Activated CD8-positive, alpha-beta memory T cell treated with anti-CD3 and anti-CD28 coated beads for 1 hour (primary cell): ENCODE data around the gene RGS2.
A peak's percentile ranks its signal among the peaks of the same experiment; 100 is the strongest.

ENCODE experiments used
- DNase-seq, 2 donors: peaks; one replicate each; pipeline ENCODE4 v3.0.0-alpha.2; 2020; ENCODE audit warnings: low read depth in 1 of 2; ENCODE audit errors: extremely low read depth in 1 of 2

Gene RGS2

DNA sequence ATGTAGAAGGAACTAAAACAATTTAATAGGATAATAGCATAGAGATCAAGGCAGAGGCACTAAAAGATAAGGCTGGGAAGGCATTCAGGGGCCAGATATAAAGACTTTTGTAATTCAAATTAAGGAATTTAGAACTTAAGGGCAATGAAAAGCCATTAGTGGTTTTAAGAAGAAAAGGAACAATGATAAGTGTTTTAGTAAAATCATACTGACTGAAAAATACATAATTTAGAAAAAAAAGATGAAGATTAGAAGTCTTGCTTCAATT is 14.1 kb upstream of the RGS2 start:
- DNase-seq, result no peak

DNA sequence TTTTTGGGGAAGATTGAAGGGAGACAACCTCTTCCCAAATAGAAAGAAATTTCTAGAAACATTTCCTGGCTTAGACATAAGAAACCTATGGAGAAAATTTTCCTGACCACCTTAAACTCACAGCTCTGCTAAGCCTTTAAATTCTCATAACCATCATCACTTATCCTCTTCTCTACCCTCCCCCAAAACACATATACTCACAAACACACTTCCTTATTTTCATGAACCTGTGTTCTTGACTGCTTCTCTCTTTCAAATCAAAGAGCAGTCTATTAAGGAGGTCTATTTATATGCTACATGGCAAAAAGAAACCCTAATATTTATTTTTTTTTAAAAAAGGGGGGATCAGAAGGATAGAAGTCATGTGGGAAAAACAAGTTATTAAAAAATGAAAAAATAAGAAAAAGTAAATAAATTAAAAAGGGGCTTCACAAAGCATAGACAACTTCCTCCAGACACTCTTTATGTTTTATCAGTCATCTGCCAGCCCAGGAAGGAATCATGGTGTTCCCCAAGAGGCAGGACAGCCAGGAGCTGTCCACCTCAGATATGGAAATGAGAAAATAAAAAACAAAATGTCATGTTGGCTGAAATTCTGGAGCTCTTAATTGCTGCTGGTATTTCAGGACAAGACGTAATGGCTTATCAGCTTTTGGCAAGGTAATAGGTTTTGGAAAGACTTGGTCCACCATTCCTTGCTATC is 12.8 kb upstream of the RGS2 start:
- no peak for DNase-seq

DNA sequence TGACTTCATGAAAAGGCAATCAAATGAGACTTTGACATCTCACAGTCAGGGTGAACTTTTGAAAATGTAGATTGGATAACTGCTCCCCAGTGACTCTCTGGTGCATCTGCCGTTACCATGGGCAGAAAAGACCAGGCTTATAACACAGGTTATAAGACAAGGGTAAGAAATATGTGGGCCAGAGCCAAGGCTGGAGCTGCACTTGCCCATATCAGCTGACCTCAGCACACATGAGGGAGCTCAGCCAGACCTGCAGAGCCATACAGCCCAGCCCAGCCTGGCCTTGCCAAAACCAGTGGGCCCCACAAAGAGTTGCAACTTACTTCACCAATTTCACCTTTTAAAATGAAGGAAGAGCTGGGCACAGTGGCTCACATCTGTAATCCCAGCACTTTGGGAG is 11.7 kb upstream of the RGS2 start:
- no peak for DNase-seq

DNA sequence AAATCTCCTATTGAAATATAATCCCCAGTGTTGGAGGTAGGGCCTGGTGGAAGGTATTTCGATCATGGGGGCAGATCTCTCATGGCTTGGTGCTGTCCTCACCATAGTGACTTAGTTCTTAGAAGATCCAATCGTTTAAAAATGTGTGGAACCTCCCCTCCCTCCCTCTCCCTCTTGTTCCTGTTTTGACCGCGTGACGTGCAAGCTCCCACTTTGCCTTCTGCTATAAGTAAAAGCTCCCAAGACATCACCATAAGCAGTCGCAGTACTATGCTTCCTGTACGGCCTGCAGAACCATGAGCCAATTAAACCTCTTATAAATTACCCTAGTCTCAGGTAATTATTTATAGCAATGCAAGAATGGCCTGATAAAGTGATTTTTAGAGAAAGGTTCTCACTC is 10.9 kb upstream of the RGS2 start:
- no peak for DNase-seq

DNA sequence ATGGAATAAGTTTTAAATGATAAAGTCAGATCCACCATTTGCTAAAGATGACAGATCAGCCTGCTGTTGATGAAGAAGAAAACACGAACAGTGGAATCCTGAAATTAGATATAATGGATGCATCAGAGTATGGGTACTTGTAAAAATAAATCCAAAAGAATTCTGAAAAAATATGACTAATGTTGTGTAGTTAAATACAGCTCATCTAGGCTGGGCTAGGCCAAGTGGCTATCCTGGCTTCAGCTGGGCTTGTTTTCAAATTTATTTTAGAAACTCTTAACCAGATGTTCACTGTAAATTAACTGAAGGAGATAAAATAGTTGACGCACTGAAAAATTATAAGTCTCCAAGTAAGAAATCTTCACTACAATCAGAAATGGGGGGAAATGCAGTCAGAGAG is 7.4 kb upstream of the RGS2 start:
- no peak for DNase-seq

DNA sequence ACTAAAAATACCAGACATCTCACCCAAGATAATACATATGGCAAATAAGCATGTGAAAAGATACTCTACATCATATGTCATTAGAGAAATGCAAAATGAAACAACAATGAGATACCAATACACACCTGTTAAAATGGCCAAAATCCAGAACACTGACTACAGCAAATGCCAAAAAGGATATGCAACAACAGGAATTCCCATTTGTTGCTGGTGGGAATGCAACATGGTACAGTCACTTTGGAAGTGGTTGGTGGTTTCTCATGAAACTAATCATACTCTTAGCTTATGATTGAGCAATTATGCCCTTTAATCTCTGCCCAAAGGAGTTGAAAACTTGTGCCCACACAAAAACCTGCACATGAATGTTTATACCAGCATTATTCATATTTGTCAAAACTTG is 6.4 kb upstream of the RGS2 start:
- no peak for DNase-seq

DNA sequence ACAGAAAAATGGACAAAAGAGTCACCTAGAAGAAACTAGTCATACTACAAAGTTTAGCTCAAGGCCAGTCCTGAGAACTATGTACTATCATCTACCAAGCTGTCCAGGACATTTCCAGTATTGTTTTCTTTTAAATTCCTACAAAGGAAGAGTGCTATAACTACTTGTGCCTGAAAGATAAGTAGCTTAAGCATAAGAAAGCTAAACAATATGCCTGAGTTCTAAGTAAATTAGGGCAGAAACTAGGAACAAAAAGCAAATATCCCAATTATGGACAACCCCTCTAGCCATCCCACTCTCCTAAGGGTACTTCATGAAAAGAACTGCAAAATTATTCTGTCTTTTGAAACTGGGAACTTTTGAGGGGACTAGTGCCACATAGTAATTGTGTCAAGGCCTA is 5.3 kb upstream of the RGS2 start:
- DNase-seq, result no peak

DNA sequence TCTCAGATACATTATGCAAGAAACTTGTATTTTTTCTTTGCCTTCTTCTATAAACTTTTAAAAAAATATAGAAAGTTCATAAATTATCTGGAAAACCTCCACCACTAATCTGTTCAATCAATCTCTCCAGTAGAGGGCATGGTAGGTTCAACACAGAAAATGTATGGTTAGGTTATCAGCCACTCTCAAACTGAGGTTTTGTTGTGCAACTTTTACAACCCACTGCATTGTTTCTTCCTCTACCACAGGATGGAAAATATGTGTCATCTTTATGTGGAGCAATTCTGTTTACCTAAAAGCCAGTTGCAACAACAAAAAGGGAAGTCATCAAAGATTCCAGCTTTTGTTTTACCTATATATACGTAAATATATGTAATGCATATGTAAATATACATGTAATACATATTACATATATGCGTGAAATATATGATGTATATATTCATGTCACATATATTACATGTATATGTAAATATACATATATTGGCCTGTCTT is 3.0 kb upstream of the RGS2 start:
- no peak for DNase-seq

DNA sequence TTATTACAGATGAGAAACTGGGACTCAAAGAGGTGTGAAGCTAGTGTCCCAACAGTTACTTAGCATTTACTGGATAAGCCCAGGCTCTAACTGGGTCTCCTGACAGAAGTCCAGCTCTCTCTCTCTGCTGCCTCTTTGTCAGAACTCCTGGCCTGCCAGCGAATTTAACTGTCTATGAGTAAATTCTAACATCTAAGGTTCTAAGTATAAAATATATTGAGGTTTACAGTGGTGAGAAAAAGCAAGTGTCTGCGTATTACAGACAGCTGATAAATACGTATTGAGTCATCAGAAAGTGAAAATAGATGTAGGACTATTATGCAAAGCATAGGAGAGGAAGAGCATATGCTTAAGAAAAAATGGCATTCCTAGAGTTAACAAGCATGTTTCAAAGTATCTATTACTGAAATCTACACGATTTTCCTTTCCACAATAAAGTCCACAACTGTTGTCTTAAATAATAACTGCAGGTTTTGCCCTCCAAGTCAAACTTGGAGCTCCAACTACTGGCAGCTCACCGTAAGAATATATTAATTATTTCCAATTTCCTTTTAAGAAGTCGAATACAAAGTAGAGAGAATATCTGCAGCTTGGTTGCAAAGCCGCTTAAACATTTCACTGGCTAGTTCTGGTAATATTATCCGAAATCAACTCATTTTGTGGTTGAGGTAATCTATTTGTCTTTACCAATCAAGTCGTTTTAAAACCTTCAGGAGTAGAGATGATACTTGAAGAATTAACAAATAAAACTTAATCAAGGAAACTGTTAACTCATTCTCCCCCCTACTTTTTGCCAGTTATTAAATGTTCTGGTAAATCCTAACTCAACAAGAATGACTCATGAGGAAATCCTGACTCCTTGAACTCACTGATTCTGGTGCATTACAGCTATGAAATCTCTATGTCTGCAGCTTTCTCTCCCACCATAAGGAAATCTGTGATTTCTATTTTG is 1.4 kb upstream of the RGS2 start:
- no peak for DNase-seq

DNA sequence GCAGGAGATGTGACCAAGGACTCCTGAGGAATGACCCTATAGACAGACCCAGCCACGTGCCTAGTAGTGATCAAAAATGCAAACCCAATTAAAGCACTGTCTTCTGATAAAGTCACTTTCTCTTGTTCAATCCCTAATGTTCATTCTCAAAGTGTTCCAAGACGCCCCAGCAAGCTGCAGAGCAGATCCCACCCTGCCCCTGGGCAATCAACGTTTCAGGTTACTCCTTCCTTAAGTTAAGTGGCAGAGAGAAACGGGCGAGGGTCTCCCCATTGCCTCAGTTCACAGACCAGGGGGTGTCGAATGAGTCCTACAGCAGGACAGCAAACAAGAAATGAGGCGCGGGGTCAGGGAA is 699 bp upstream of the RGS2 start:
- DNase-seq, result no peak

DNA sequence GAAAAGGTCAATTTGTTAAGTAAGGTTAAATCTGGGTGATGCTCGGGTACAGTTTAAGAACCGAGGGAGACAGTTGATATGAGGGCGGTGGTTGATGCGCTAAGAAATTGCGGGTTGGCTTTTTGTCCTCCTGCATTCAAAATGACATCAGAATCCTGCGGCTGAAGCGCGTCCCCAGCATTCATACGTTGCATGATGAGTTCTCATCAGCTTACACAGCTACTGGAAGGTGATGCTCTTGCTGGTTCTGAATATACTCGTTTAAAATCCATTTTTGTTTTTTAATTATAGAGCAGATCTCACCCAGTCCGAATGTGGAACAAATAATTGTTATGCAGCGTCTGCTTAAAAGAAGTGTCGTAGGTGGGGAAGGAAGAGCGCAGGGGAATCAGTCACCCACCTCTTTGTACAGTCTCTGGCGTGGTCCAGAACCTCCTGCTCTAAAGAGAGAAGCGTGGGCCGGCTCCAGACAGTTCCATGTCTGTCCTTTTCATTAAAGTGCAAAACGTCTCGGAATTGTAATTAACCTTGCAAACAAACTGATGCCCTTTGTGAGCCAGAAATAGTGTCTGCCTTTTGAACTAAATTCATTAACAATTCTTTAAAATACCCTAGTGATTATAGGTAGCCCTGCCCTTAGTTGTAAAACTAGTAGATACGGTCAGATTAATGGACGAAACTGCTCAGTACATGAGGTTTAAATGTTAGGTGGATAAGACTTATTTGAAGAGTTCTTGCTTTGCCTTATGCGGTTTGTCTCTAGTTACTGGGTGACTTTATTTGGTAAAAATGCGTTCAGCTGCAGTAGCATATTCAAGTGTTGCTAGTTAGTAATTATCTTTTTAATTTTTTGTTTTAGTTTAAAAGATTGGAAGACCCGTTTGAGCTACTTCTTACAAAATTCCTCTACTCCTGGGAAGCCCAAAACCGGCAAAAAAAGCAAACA is 741 bp downstream of the RGS2 start:
- DNase-seq, result peak; percentile 19 to 21

DNA sequence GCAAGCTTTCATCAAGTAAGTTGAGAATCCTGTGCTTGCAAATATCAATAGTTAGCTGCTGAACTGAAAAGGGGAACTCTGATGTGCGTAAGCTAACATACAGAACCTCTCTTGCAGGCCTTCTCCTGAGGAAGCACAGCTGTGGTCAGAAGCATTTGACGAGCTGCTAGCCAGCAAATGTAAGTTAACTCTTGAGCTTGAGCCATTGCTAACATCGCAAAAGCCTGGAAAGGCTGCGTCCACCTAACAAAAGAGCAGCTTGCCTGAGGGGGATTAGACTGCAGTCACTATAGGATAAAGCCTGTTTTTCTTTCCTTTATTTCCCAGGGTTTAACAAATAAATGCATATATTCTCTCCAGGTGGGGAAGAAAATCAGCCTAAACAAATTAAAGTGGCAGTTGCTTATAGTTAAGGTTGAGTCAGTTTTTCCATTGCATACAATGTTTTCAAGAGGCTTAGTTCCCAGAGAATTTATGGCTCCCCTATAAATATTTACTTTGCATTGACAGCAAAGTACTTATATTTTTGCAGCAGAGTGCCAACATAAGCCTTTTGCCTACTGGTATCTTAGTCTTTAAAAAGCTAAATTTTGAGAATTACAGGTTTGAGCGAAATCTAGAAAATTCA is 1.5 kb downstream of the RGS2 start:
- no peak for DNase-seq

DNA sequence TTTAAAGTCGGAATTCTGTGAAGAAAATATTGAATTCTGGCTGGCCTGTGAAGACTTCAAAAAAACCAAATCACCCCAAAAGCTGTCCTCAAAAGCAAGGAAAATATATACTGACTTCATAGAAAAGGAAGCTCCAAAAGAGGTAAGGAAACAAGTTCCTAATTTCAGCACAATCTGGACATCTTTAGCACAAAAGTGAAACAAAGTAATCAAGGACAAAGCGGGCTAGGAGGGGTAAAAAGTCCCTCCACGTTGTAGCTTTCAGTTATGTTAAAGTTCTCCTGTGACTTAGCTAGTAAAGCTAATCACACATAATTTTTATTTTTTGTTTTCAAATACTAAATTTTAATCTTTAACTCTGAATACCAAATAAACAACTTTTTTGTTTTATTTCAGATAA is 2.2 kb downstream of the RGS2 start:
- DNase-seq, result no peak

DNA sequence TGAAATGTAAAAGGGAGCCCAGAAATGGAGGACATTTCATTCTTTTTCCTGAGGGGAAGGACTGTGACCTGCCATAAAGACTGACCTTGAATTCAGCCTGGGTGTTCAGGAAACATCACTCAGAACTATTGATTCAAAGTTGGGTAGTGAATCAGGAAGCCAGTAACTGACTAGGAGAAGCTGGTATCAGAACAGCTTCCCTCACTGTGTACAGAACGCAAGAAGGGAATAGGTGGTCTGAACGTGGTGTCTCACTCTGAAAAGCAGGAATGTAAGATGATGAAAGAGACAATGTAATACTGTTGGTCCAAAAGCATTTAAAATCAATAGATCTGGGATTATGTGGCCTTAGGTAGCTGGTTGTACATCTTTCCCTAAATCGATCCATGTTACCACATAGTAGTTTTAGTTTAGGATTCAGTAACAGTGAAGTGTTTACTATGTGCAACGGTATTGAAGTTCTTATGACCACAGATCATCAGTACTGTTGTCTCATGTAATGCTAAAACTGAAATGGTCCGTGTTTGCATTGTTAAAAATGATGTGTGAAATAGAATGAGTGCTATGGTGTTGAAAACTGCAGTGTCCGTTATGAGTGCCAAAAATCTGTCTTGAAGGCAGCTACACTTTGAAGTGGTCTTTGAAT is 2.9 kb downstream of the RGS2 start:
- no peak for DNase-seq

DNA sequence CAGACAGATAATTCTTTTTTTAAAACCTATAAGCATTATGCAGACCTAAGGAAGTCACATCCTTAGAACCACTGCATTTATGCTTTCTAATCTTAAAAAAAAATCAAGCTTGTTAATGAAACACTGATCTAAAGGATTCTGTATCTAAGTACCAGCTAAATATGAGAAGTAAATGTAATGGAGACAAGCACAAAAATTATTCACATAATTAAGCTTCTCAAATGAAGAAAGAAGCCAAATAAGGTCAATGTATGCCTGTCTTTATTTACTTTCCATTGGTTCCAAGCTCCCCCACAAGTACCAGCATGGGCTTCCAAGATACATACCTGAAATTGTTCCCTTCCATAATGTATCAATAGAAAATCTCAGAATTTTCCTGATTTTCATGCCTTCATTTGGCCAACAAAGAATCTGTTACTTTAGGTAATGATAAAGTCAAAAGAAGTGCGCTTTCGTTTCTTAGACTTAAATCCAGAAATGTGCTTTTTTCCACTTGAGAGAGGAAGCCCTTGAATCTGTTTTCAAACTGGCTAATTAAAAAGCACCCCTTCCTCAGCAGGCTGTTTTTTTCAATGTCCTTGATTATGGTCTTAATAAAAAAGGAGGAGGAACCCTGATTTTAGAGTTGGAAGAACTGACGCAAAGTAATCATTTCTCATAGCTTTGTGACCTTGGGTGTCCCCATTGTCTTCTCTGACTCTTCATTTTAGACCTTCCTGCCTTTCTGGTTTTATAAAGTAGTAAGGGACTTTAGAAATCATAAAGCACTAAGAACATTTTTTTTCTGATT is 3.8 kb downstream of the RGS2 start:
- no peak for DNase-seq

DNA sequence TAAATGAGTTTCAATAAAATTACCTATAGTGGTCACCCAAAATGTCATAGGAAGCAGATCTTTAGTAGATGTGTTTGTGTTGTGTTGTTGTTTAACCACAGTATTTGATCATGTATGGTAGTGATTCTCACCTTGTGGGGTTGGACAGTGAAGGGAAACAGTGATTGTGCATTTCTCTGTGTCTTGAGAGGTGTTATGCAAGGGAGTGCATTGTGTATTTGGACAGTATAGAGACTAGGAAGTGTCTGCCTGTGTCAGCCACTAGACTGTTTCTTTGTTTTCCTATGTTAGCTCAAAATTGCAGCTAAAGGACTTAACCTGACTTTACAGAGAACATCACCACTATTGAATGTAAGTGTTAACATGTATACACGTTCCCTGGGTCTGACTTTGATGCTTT is 6.0 kb downstream of the RGS2 start:
- DNase-seq, result no peak

DNA sequence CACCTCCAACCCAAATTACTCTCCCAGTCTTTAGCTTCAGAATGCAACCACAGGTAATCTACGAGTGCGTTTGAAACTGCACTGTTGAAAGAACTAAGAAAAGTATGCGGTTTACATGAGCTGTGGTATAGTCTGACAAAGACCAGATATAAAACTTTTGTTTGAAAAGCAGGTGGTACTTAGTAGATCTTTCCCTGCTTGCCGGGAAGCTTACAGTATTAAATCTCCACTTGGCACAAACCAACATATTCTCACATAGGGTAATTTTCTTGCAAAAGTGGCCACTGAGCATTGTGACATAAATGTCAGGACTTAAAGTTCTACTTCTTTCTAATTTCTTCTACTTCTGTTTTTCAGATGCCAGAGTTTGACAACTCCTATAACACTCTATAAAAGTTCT is 8.4 kb downstream of the RGS2 start:
- DNase-seq, result no peak

DNA sequence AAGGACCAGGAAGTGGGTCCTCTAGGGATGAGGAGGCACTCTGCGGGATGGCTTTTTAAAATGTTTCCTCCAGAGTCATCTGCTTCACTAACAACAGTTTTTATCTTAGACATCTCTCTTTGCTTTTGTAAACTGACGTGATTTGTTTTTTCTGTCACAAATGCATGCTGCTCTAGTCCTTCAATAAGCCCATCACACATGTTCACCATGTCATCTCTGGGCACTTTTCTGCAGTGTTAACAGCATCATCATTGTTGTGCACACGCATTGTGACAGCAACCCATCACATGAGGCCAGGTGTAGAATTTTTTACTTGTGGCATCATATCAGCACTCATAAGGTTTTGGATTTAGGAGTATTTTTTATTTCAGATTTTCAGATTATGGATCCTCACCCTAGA is 12.5 kb downstream of the RGS2 start:
- DNase-seq, result no peak

DNA sequence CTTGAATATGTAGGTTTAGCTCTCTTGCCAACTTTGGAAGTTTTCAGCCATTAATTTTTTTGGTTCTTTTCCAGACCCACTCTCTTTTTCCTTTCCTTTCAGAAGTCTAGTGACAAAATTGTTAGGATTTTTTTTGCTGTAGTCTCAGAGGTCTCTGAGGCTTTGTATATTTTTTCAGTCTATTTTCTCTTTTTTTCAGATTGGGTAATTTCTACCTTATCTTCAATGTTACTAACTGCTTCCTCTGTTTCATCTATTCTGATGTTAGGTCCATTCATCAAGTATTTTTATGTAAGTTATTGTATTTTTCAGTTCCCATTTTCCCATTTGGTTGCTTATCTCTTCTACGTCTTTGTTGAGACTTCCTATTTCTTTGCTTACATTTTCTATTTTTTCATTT is 15.7 kb downstream of the RGS2 start:
- DNase-seq, result no peak
